Lower leg skin (tissue), 4 donors: ENCODE data around the gene STEAP1B. TPM values are rescaled to one million over a fixed set of nuclear protein-coding genes. Genes with fewer than 3 reads are reported as not detected.

Experiments used
- DNase-seq, 2 donors: peaks; one replicate each; pipeline ENCODE4 v3.0.0-alpha.2; 2019; ENCODE audit warnings: low spot score in 2 of 2
- H3K4me3 ChIP-seq: fragments of 200-600 bp; sonication (generic); 2 replicates; pipeline ENCODE4 v1.5.1; 2017; ENCODE audit warnings: mild to moderate bottlenecking, low read depth; ENCODE audit not compliant: poor library complexity, severe bottlenecking
- CTCF ChIP-seq, 3 donors: fragments of 450-650 bp; IDR thresholded peaks; one replicate each; pipeline ENCODE4 v1.5.1; 2016; ENCODE audit warnings: antibody characterized with exemption in 3 of 3, mild to moderate bottlenecking in 3 of 3, moderate library complexity in 2 of 3
- POLR2A ChIP-seq, 2 donors: fragments of 450-650 bp; IDR thresholded peaks; one replicate each; pipeline ENCODE4 v1.6.1; 2016 to 2017; ENCODE audit warnings: antibody characterized with exemption in 2 of 2, mild to moderate bottlenecking in 1 of 2, moderate library complexity in 1 of 2
- WGBS, 2 donors: methylation state at CpG; one replicate each; pipeline ENCODE4 v1.1.5; 2018; 5-methylcytosine and 5-hydroxymethylcytosine counted together
- intact Hi-C: fragments of 100-400 bp; cut with DNase I; formaldehyde crosslinking; loops from one replicate; pipeline ENCODE4 v1.15.0; 2023; ENCODE audit warnings: low total_unique reads
- total RNA-seq, 4 donors: library from RNA; depleted of rRNA; stranded (reverse); fragments of >200 nt; gene quantifications; one replicate each; pipeline ENCODE4 v1.1.0, GENCODE V29; 2016

STEAP1B gene
- total RNA-seq, 4 donors from 2014 or later = 0.29 to 1.4 TPM; not detected in 2

GRCh38 chr7:22385326-22385725, 114.7 kb downstream of the STEAP1B start:
- intact Hi-C loops = no loop called here
- 87 to 92% methylated on average over 4 of the region's 4 CpGs for WGBS, 2 donors
- no peak for DNase-seq
- no peak overlapping the region for H3K4me3 ChIP-seq
- TF ChIP-seq POLR2A (IDR thresholded peaks at IDR 0.05) (no peak), CTCF (IDR thresholded peaks at IDR 0.05) (no peak)

- DNase-seq = no peak
- intact Hi-C loops = no loop called here
- WGBS, 2 donors = 89 to 97% methylated on average over 2 of the region's 2 CpGs
- TF ChIP-seq CTCF (IDR thresholded peaks at IDR 0.05) (no peak), POLR2A (IDR thresholded peaks at IDR 0.05) (no peak)
- no peak overlapping the region for H3K4me3 ChIP-seq
Observed at GRCh38 chr7:22380333-22380732, 119.7 kb downstream of the STEAP1B start.

- DNase-seq = no peak
- intact Hi-C loops = no loop called here
- 70 to 83% methylated on average over 7 of the region's 7 CpGs for WGBS, 2 donors
- TF ChIP-seq CTCF (IDR thresholded peaks at IDR 0.05) = no peak
- TF ChIP-seq POLR2A (IDR thresholded peaks at IDR 0.05) = no peak
- H3K4me3 ChIP-seq = no peak overlapping the region
Observed at GRCh38 chr7:22378199-22378980, 121.6 kb downstream of the STEAP1B start.

- DNase-seq = no peak
- TF ChIP-seq CTCF (IDR thresholded peaks at IDR 0.05) = no peak
- no peak for TF ChIP-seq POLR2A (IDR thresholded peaks at IDR 0.05)
- intact Hi-C loops = no loop called here
- no peak overlapping the region for H3K4me3 ChIP-seq
- 60 to 70% methylated on average over 2 of the region's 2 CpGs for WGBS, 2 donors
Observed at GRCh38 chr7:22377703-22378102, 122.3 kb downstream of the STEAP1B start.

GRCh38 chr7:22375359-22376048, 124.5 kb downstream of the STEAP1B start:
- intact Hi-C loops = no loop called here
- H3K4me3 ChIP-seq = no peak overlapping the region
- TF ChIP-seq CTCF (IDR thresholded peaks at IDR 0.05) (no peak), POLR2A (IDR thresholded peaks at IDR 0.05) (no peak)
- WGBS, 2 donors = 67 to 78% methylated on average over 2 of the region's 2 CpGs
- DNase-seq = no peak
